OCI-LY7 (cell line): ENCODE measurements around the gene TACR1. TPM values are rescaled to one million over a fixed set of nuclear protein-coding genes. Genes with fewer than 3 reads are reported as not detected.

Experiments
- BruUV-seq: library from RNA; stranded (reverse); fragments of 400-500 nt; replicated peaks from 2 replicates; lab custom pipeline; 2021; lab: Mats Ljungman, UMichigan
- CTCF ChIA-PET: fragments of 300-600 bp; sonication (Branson Sonifier 250); formaldehyde crosslinking; loops from one replicate; lab custom pipeline; 2022; ENCODE audit warnings: antibody characterized with exemption; ENCODE audit not compliant: unreplicated experiment; lab: Charles Lee
- POLR2A ChIA-PET: fragments of 300-600 bp; sonication (Branson Sonifier 250); formaldehyde crosslinking; loops from one replicate; lab custom pipeline; 2022; ENCODE audit warnings: antibody characterized with exemption; lab: Charles Lee
- DNase-seq: peaks from one replicate; pipeline ENCODE4 v3.0.0-alpha.2; 2015; ENCODE audit warnings: low spot score
- H2AFZ ChIP-seq: fragments of 200-600 bp; sonication (generic), shearing (Covaris generic); 2 replicates; pipeline ENCODE4 v1.6.1; 2014; ENCODE audit warnings: mild to moderate bottlenecking, antibody characterized with exemption, low read length, moderate library complexity
- H3K27ac ChIP-seq: fragments of 200-600 bp; sonication (generic); 2 replicates; pipeline ENCODE4 v1.5.1; 2014; ENCODE audit warnings: mixed run types, low read depth, mild to moderate bottlenecking, moderate library complexity, low read length, inconsistent platforms; ENCODE audit not compliant: poor library complexity, severe bottlenecking
- H3K36me3 ChIP-seq: fragments of 200-600 bp; sonication (generic); 2 replicates; pipeline ENCODE4 v1.6.1; 2014; ENCODE audit warnings: mild to moderate bottlenecking, antibody characterized with exemption, low read length, moderate library complexity, mixed read lengths; ENCODE audit not compliant: insufficient read depth
- H3K4me1 ChIP-seq: fragments of 200-600 bp; sonication (generic); 2 replicates; pipeline ENCODE4 v1.5.1; 2014; ENCODE audit warnings: mild to moderate bottlenecking, low read length; ENCODE audit not compliant: insufficient read depth, poor library complexity, severe bottlenecking
- H3K4me2 ChIP-seq: fragments of 200-600 bp; sonication (generic); 2 replicates; pipeline ENCODE4 v1.6.1; 2014; ENCODE audit warnings: mild to moderate bottlenecking, low read length
- H3K4me3 ChIP-seq: fragments of 200-600 bp; sonication (generic); 2 replicates; pipeline ENCODE4 v1.5.1; 2014; ENCODE audit warnings: mild to moderate bottlenecking, low read depth, low read length; ENCODE audit not compliant: poor library complexity, severe bottlenecking
- H3K79me2 ChIP-seq: fragments of 200-600 bp; sonication (generic); 2 replicates; pipeline ENCODE4 v1.6.1; 2016; ENCODE audit warnings: low read depth, mild to moderate bottlenecking, low read length, moderate library complexity, mixed read lengths; ENCODE audit not compliant: insufficient read depth
- H3K9me2 ChIP-seq: fragments of 200-600 bp; sonication (generic); 2 replicates; pipeline ENCODE4 v1.6.1; 2016; ENCODE audit warnings: mild to moderate bottlenecking, low read length, mixed read lengths; ENCODE audit not compliant: insufficient read depth
- H3K9me3 ChIP-seq: fragments of 200-600 bp; sonication (generic); 2 replicates; pipeline ENCODE4 v1.6.1; 2014; ENCODE audit warnings: mild to moderate bottlenecking, mixed run types, low read length, mixed read lengths
- H4K20me1 ChIP-seq: fragments of 200-600 bp; sonication (generic); 2 replicates; pipeline ENCODE4 v1.6.1; 2014; ENCODE audit warnings: mild to moderate bottlenecking, antibody characterized with exemption, low read length, moderate library complexity, mixed read lengths; ENCODE audit not compliant: insufficient read depth
- CTCF ChIP-seq: fragments of 200-600 bp; sonication (generic); conservative IDR thresholded peaks from 2 replicates; pipeline ENCODE4 v1.5.1; 2014; ENCODE audit warnings: mild to moderate bottlenecking, antibody characterized with exemption, low read length, moderate library complexity, mixed read lengths
- EZH2phosphoT487 ChIP-seq: fragments of 200-600 bp; sonication (generic); IDR thresholded peaks from 2 replicates; pipeline ENCODE4 v1.6.1; 2018; ENCODE audit warnings: low read depth, borderline replicate concordance, mild to moderate bottlenecking, mixed run types, antibody characterized with exemption, low read length, moderate library complexity, mixed read lengths
- intact Hi-C: fragments of 100-400 bp; cut with micrococcal nuclease; formaldehyde crosslinking; loops from one replicate; pipeline ENCODE4 v1.10.0; 2022; ENCODE audit not compliant: unreplicated experiment
- total RNA-seq, 2 experiments: library from RNA; depleted of rRNA in 1 of 2; stranded (reverse); fragments of >200 nt in 1 of 2; shearing (Covaris generic) in 1 of 2; gene quantifications; 2 replicates each; pipeline ENCODE4 v1.2.3, GENCODE V29; 2014 to 2022

Gene TACR1
- total RNA-seq, 2 experiments from 2014 or later, result not detected

- no peak for DNase-seq
- Histone ChIP-seq H2AFZ (no peak overlapping the region), H4K20me1 (no peaks in the 10 kb centered on the region), H3K4me3 (no peak overlapping the region), H3K4me1 (no peaks in the 10 kb centered on the region), H3K4me2 (no peak overlapping the region), H3K9me2 (no peaks in the 10 kb centered on the region), H3K27ac (no peak overlapping the region), H3K36me3 (no peaks in the 10 kb centered on the region), H3K79me2 (no peaks in the 10 kb centered on the region), H3K9me3 (no peaks in the 10 kb centered on the region)
- TF ChIP-seq EZH2phosphoT487 (no peak), CTCF (no peak)
- ChIA-PET POLR2A (no interaction called here), CTCF (no interaction called here)
- intact Hi-C loops, result loop anchor here (10.0 kb wide), 1 partner anchor 314 kb away; no protein-coding TSS in a partner anchor
- no TSS peak for BruUV-seq
Measured at GRCh38 chr2:75090770-75091515, 108.4 kb downstream of the TACR1 start.

DNA sequence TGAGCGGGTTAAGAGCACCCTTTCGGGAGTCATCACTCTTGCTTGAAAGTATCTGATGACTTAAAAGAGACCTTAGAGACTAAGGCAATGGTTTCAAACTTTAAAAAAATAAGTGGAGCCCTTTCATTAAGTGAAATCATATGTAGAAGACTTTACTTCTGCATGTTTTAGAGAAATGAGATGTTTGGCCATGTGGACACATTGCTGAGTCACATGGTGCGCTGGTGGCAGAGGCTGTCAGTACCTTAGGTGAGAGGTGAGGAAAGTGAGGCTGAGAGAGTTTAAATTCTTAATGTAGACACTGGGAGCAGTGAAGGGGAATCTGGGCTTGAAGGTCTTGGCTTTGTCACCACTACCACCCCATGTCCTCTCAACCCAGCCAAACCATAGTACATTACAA, 109.8 kb downstream of the TACR1 start:
- Histone ChIP-seq H3K79me2 (no peaks in the 10 kb centered on the region), H3K4me1 (no peaks in the 10 kb centered on the region), H3K36me3 (no peaks in the 10 kb centered on the region), H2AFZ (no peak overlapping the region), H3K4me3 (no peak overlapping the region), H3K9me3 (no peaks in the 10 kb centered on the region), H3K4me2 (no peak overlapping the region), H4K20me1 (no peaks in the 10 kb centered on the region), H3K9me2 (no peaks in the 10 kb centered on the region), H3K27ac (no peak overlapping the region)
- intact Hi-C loops, result no loop called here
- BruUV-seq, result no TSS peak
- CTCF ChIA-PET, result no interaction called here
- no peak for DNase-seq
- no peak for TF ChIP-seq CTCF
- no peak for TF ChIP-seq EZH2phosphoT487
- POLR2A ChIA-PET, result no interaction called here

GRCh38 chr2:75088791-75089190, 110.5 kb downstream of the TACR1 start:
- ChIA-PET POLR2A (interaction anchor here (0.7 kb wide), 1 partner anchor 13 kb away, joined by 3 read pairs; no protein-coding TSS in a partner anchor), CTCF (no interaction called here)
- BruUV-seq, result no TSS peak
- intact Hi-C loops, result no loop called here
- TF ChIP-seq EZH2phosphoT487, result no peak
- no peak for TF ChIP-seq CTCF
- no peak overlapping the region for H3K4me3 ChIP-seq
- H3K36me3 ChIP-seq, result no peaks in the 10 kb centered on the region
- no peak for DNase-seq
- H3K79me2 ChIP-seq, result no peaks in the 10 kb centered on the region
- no peaks in the 10 kb centered on the region for H4K20me1 ChIP-seq
- H3K9me3 ChIP-seq, result no peaks in the 10 kb centered on the region
- no peaks in the 10 kb centered on the region for H3K9me2 ChIP-seq
- no peak overlapping the region for H2AFZ ChIP-seq
- H3K27ac ChIP-seq, result no peak overlapping the region
- no peaks in the 10 kb centered on the region for H3K4me1 ChIP-seq
- H3K4me2 ChIP-seq, result no peak overlapping the region
